ENCODE measurements around the gene B4GALT6.

The B4GALT6 gene

DNA sequence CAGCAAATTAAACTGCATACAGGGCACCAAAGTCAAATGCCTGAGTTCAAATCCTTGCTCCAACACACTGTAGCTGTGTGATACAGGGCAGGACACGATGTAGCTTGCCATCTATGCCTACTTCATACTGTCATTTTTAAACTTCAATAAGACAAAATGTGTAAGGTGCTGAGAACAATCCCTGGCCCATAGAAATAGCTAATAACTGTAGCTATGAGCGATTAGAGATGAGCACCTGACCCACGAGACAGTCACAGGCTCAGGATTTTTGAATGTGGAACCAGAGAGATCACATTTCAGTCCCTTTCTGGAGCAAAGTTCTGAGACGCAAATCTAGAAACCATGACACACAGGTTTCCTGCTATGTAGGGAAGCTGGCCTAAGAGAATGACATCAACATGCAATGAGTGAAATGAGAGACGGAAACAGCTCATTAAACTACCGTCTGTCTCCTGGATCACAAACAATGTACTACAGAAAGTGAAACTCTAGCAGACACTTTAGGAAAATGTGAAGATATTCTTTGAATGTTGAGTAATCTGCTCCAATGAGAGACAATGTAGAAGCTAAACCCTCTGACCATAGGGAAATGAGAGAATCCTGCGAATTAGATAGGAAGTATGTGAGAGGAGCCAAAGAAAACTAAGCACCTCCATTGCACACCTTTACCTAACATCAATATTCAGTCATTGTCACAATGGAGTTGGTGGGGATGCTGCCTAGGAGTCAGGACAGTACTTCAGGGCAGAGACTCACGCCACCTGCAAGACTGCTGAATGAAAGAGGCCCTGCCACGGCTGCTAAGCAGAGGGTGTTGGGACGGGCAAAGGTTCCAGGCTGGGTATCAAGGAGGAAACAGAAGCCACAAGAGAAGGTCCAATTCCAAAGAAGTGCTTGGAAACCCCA lies 25.5 kb downstream of the B4GALT6 start:
- no peak for DNase-seq (ENCODE audit: low spot score)

DNA sequence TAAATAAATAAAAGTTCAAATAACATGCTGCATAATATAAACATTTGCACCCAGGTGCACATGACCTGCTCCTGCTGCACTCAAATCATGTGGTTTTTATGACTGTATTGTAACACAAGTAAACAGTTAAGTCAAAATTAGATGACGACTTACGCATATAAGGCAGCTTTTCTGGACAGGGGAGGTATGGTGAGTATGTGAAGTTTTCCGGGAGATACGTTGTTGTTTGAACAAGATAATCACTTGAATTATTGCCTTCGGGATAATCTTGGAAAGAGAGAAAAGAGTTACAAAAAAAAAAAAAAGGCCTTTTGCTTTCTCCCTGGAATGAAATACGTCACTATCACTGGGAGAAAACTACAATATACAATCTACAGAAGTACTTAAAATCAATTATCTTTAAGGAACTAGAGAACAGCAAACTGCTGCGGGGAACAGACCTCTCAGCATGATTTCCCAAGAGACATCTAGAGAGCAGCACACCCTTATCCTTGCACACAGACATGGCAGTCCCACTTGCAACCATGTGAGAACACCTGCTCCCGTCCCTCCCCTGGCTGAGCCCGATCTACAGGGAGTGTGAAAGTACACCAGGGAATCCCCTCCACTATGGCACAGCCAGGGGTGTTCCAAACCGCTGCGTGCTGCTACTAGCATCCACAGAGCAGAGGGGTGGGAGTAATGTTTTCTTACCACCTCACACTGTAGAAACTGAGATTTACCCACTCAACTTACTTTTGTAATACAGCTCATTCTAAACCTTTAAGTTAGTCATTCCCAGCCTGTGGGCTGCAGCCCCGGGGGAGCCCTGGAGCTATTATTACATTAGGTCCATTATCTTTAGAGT lies 26.3 kb downstream of the B4GALT6 start:
- no peak for DNase-seq (ENCODE audit: low spot score)

DNA sequence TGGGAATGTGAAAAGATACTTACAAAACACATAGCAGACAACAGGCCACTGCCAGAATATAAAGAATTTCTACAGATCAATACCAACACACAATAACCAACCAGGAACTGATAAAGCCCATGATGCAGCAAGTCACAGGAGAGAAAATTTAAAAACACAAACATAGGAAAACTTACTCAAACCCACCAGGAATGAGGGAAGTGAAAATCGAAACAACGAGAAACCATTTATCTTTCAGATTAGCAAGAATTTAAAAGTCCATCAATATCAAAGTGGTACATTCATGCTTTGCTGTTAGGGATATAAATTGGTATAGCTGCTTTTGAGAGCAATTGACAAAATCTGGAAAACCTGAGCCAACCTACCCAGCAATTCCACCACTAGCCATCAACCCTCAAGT lies 27.6 kb downstream of the B4GALT6 start:
- DNase-seq (ENCODE audit: low spot score): no peak

DNA sequence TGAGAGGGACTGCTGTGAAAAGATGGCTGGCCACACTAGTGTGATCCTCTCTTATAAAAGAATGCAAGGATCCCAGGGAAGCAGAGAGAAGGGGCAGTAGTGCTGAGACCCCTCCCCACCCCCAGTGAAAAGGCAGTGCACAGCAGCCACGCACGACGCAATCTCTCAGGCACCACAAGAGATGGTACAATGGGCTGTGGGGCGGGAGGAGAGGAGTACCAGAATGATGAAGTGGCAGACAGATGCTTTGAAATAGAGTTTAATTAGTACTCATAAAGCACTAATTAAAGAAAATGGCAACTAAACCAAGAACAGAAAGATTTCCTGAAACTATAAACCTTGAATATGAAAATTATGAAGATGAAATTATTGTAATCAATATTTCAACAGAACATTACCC lies 29.0 kb downstream of the B4GALT6 start:
- DNase-seq (ENCODE audit: low spot score): no peak

DNA sequence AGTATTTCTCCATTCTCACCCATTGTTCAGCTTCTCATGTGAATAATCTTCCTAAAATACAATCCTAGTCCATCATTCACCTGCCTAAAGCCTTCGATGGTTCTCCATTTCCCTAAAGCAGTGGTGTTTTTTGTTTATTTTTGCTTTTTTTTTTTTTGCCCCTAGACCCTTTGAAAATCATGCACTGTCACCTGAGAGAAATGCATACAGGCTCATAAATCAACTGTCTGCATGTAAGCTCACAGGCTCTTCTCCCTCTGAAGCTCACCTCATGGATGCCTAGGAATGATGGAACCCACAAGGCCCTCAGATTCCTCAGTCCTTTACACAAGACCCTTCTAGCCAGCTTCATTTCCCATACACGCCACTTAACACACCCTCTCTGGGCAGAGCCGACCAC lies 31.5 kb downstream of the B4GALT6 start:
- no peak for DNase-seq (ENCODE audit: low spot score)

DNA sequence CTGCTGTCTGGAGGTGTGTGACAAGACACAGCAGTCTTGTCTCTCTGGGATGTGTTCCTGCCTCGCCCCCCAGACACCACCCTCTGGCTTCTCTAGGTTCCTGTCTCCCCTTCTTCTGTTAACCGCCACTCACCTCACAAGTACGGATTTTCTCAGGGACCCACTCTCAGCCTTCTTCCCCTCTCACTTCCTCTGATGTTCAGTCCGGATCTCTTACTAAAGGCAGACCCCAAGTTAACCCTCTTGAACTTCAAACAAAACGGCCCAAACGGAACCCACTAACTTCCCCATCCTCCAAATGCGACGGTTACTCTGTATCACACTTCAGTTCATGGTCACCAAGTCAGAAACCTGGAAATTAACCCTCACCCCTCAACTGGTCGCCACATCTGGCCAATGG lies 32.0 kb downstream of the B4GALT6 start:
- no peak for DNase-seq (ENCODE audit: low spot score)

DNA sequence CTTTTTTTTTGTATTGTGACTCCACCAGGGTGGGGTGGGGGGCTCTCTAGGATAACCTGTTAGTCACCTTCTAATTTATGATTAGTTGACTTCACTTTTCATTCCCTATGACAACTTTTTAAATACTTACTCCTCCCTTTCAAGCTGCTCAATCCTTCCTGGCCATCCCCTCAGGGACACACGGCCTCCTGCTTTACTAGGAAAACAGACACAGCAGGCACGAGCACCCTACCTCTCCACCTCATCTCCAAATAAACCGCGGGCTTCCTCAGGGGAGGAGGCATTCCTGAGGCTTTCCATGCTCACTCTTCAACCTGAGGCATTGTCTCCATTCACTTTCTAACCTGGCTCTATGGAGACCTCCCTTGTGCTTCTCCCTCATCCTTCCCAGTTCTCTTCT lies 33.0 kb downstream of the B4GALT6 start:
- no peak for DNase-seq (ENCODE audit: low spot score)

DNA sequence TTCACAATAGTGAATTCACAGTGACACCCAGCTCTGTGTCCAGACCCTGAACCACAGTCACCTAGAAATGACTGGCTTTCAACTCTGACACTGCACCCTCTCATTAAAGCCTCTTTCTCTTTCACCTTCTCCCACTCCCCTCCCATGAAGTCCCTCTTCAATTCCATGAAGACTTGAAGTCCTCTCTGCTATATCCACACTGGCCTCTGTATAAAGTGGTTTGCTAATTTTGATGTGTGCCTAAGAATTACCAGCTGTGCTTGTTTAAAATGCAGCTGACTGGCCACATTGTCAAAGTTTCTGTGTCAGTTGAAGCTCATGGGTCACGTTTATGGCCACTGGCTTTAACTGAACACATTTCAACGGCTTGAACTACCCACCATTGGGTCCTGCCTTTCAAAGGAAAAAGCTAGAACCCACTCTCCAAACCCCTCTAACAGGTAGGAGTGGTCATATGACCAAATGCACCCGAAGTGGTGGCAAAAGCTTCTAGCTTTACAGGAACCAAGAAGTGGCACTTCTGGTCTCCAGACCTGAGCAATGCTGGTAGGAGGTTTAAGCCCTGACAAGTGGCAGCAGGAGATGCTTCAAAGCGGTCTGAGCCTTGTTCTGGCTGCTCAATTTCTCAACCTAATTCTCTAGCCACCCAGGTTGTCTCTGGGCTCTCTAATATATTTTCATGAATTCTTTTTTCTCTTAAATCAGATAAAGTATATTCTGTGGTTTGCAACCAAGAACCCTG lies 34.2 kb downstream of the B4GALT6 start:
- DNase-seq (ENCODE audit: low spot score): no peak

DNA sequence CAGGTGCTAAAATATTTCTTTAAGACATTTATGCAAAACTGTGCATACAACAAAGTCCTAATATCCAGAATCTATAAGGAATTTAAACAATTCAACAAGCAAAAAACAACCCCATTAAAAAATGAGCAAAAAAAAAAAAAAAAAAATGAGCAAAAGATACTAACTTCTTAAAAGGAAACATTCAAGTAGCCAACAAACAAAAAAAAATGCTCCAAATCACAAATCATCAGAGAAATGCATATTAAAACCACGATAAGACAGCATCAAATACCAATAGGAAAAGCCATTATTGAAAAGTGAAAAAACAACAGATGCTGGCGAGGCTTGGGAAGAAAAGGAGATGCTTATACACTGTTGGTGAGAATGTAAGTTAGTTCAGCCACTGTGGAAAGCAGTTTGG lies 34.9 kb downstream of the B4GALT6 start:
- no peak for DNase-seq (ENCODE audit: low spot score)

DNA sequence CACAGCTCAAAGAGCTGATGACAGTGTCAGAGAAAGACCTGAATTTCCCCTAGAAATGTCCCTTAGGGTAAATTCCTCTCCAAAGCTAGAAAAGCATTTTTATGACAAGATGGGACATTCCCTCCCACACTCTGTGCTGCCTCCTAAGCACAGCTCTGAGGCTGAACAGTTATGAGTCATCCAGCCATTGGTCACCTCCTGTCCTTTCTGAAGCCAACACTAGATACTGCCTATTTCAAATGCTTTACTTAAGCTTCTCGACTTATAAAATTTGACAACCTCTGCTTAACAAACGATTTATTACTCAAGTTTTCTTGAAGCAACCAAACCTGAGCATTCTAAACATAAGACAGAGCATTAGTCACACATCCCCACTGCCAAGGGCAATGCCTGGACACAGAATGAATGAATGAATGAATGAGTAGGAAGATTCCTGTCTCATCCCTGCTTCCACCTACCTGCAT lies 35.4 kb downstream of the B4GALT6 start:
- peak; percentile 15 for DNase-seq (ENCODE audit: low spot score)

DNA sequence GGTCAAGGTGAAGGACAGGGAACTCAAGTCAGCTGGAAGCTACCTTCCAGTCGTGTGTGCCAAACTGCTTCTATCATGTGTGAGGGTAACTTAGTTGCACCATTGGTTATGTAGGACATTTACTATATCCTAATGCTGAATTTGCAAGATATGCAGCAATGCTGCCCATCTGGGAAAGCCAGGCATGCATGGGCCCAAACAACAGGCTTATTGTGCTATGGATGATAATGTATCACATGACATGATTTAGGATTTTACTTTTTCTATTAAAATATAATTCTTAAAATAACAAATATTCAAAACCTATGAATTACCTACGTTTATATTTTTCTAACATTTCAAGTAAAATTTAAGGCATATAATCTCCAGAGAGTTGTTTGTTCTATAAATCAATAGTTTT lies 35.9 kb downstream of the B4GALT6 start:
- no peak for DNase-seq (ENCODE audit: low spot score)

DNA sequence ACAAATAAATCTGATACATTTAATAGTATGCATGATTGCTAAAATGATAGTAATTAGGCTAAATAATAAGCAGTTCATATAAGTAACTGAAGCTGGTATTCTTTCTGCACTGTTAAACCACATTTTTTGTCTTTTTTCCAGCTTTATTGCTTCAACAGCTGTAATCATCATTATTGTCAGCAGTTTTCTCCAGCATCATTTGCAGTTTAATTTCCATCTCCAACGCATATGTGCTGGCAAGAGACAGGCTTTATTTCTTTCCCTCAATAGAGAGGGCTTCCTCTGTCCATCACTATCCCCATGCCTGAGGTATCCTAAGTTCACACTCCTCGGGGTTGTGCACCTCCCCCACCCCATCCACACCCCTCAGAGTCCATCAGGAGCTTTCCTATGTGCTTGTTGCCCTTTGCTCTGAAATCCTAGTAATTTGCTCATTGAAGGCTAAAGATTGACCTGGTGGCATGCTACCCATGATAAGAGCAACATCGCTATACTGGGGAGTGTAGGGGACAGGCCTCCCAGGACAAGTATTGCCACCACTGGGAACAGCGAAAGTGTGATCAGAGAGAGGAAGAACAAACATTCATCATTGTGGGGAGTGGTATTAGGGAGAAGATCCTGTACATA lies 37.1 kb downstream of the B4GALT6 start:
- DNase-seq (ENCODE audit: low spot score): no peak

DNA sequence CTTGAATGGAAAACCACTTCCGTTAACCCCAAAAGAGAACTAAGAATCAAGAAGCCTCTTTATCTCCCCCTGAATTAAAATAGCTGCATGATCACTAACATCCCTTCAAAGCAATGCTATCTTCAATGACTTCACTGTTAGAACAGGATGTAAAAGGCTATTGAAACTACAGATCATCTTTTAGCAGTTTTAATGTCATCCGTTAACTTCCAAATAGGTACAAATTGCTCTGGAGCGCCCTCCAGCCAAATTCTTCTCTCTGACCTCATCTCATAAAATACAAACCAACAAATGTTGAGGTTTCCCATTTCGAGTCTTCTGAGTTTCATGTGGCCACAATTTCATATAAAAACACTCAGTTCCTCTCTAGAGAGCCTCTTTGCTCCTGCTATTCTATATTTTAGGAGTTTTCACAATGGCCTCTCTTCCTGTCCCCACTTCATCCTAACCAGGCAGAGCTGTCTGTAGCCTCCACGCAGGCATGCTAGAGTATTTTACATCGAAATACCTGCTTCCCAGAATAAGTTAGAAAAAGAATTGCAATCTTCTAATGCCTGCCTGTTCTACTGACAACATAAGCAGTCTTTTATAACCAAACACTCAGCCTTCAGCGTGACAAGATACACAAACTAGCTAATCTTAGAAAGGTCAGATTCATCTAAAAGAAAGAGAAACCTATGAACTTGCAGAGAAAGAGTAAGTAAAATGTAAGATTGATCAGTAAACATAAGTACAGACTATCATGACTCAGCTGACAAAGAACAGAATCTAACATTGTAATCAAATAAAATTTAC lies 37.9 kb downstream of the B4GALT6 start:
- no peak for DNase-seq (ENCODE audit: low spot score)

DNA sequence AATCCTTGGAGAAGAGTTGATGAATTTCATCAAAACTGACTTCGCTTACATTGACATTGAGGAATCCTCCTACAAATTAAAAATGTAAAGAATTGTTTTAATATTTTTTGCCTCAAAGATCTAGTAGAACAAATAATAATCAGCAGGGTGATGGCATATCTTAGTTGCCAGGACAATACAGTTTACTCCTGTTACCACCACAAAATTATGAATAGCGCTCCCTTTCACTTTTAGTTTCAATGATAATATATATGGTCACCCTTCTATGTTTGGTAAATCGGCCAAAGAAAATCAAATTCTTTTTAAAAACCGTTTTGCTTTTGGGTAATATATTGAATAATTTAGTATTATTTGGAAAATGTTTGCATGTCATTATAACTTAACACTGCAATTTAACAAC lies 39.0 kb downstream of the B4GALT6 start:
- no peak for DNase-seq (ENCODE audit: low spot score)

DNA sequence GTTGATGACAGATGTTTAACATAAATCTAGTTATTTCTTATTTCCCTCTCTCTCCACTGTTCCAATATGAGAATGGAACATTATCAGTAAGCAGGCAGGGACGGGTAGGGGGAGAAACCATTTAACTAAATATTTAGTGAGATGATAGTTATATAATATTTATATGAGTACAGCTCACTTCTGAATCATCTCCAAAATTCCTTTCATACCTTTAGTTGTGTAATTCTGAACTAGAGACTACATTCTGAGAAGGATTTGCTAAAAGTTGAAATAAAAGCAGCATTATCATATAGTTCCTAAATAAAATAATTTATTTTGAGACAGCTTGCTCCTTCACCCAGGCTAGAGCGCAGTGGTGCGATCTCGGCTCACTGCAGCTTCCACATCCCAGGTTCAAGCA lies 41.4 kb downstream of the B4GALT6 start:
- DNase-seq (ENCODE audit: low spot score): no peak

DNA sequence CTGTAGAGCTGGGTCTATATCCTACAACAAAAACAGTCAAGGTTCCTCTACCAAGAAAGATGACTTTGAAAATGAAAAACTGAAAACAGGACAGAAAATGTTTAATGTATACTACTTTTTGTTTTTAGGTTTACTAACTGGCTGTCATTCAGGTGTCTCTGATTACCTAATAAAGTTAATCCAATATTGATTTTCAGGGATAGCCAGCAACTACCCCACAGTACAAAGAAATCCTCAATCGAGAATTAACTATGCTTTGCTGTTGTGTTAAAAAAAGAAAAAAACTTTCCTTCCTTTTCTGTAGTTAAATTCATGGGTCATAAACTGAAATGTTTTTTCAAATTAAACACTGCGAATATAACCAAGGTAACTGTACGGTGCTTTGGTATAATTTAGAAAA lies 46.9 kb downstream of the B4GALT6 start:
- DNase-seq (ENCODE audit: low spot score): no peak

DNA sequence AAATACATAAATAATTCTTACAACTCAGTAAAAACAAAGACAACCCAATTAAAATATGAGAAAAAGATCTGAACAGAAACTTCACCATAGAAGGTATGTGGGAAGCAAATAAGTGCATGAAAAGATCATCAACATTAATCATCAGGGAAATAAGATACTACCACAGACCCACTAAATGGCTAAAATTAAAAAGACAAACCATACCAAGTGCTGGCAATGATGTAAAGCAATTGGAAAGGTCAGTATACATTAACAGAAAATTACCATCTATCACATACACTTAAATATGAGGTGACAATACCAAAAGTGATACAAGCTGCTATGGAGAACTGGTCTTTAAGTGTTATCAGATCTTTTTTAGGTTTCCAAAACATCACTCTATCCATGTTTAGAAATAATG lies 48.0 kb downstream of the B4GALT6 start:
- DNase-seq (ENCODE audit: low spot score): no peak

DNA sequence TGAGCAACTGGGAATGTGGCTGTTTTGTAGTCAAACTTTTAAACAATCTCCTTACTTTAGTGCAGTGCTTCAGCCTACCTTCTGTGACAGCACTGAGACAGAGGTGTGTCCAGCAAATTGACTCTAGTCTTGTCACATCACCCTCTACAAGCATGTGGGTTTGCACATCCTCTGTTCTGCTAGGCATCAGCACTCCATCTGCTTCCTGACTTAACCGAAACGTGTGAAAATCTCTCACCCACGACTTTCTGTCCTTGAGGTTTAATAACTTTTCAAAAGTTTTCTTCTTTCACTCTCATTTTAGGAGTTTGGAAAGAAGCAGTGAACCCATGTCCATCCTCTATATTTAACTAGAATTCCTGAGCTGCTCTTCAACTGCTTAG lies 50.1 kb downstream of the B4GALT6 start:
- no peak for DNase-seq (ENCODE audit: low spot score)

DNA sequence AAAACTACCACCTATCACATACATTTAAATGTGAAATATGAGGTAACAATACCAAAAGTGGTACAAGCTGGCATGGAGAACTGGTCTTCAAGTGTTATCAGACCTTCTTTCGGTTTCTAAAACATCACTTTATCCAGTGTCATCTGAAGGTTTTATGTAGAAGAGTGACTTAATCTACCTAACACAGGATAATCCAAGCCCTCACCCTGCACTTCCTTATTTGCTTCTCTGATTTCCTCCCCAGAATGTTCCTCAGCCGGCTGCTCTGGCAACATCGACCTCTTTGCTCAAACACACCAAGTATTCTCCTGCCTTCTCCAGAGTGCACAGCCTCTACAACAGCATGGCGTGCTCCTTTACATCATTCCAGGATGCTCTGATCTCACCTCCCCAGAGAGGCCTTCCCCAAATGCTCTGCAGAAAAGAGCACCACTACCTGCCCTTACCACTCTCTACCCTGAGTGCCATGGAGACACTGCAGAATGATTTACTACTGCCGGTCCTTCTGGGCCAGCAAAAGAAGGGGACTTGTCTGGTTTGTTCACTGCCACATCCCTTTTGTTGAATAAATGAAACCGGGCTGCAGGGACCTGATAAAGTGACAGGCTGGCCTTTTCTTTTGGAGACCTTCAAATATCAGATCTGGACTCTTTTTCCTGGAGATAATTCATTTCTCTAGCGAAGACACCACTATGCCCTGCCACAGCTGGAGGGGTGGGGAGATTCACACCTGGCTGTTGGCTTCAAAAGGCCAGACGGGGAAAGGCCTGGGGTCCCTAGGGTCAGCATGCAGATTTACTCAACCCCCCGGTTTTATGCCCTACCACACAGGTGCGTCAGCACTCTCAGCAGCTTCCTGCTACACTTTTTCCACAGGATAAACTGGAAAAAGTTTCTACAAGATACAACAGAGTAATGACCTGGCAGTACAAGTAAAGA lies 50.7 kb downstream of the B4GALT6 start:
- no peak for DNase-seq (ENCODE audit: low spot score)

DNA sequence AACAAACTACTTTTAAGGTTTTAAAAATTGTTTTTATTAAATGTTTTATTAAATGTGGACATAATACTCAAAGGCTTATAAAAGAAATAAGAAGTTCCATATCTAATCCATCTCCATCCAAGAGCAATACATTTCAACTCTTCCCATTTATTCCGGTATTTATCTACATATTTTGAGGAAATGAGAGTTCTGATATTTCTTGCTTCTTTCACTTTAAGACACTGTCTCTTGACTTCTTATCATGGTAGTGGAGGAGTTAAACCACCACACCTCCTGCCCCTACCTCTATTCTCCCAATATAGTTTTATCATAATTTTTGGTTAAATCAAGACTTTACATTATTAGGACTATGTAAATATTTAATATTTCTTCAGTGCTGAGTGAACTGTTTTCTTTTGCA lies 52.0 kb downstream of the B4GALT6 start:
- DNase-seq (ENCODE audit: low spot score): no peak

Data from pons (tissue), 1 donor.